GM12874 (cell line): ENCODE results near the gene RAX2.

ENCODE experiments used
- TF ChIP-seq, protein P1 (sequence below): IDR thresholded peaks from 2 replicates; pipeline ENCODE4 v1.5.1; 2011; ENCODE audit warnings: low read depth, mild to moderate bottlenecking, control low read depth, low read length, moderate library complexity; ENCODE audit not compliant: insufficient read depth

RAX2 gene

DNA sequence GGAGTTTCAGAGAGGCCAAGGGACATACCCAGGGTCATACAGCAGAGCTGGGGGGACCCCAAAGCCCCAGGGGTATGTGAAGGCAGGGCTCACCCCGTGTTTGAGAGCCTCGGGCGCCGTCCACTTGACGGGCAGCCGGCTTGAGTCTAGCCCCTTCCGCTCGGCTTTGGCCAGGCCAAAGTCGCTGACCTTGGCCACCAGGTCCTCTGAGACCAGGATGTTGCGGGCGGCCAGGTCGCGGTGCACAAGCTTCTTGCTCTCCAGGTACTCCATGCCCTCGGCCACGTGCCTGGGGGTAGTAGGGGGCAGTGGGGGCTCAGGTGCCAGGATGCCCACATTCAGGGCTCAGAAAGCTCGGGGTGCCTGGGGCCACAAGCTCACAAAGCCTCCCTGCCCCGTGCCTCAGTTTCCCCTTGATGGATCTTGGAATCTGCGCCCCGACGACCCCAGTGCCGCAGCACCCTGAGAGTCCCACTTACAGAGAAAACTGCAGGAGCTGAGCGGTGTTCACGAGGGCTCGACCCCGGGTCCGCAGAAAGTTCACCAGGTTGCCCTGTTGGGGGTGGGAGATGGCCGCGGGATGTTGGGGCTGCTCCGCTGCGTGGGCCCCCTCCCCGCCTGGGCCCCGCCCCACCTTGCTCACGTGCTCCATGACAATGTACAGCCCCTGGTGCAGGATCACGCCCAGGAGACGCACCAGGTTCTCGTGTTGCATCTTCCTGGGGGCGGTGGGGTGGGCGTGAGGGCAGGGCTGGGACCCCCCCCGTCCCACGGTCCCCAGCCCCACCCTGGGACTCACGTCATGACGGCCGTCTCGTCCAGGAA lies 7.1 kb upstream of the RAX2 start:
- TF ChIP-seq, protein P1, sequence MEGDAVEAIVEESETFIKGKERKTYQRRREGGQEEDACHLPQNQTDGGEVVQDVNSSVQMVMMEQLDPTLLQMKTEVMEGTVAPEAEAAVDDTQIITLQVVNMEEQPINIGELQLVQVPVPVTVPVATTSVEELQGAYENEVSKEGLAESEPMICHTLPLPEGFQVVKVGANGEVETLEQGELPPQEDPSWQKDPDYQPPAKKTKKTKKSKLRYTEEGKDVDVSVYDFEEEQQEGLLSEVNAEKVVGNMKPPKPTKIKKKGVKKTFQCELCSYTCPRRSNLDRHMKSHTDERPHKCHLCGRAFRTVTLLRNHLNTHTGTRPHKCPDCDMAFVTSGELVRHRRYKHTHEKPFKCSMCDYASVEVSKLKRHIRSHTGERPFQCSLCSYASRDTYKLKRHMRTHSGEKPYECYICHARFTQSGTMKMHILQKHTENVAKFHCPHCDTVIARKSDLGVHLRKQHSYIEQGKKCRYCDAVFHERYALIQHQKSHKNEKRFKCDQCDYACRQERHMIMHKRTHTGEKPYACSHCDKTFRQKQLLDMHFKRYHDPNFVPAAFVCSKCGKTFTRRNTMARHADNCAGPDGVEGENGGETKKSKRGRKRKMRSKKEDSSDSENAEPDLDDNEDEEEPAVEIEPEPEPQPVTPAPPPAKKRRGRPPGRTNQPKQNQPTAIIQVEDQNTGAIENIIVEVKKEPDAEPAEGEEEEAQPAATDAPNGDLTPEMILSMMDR: no peak

DNA sequence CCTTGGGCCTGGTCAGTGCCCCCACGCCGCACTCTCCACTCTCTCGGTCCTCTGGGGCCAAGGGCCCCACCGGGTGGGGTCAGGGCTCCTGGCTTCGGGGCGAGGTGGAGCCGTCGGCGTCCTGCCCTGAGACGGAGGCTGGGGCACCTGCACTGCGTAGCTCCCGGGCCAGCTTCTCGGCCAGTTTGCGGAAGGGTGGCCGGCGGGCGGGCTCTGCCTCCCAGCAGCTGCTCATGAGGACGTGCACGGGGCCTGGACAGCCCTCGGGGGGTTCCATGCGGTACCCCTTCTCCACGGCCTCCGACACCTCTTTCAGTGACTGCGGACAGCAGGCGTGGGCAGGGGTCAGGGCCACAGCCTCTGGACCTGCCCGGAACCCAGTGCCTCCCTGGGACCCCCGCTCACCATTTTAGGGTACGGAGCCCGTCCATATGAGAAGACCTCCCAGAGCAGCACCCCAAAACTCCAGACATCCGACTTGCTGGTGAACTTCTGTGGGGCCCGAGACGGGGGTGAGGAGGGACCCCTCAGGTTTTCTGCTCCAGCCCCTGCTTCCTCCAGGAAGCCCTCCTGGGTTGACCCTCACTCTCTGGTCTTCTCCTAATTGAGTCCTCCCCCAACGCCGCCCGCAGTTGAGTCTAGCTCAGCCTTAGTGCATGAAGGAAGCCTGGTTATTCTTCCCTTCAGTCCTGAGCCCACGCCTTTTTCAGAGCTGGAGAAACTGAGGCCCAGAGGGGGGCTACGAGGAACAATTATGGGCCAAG lies 6.3 kb upstream of the RAX2 start:
- TF ChIP-seq, protein P1: no peak

GRCh38 chr19:3776479-3777040 lies 4.5 kb upstream of the RAX2 start:
- TF ChIP-seq, protein P1: no peak

GRCh38 chr19:3775831-3776230 lies 3.8 kb upstream of the RAX2 start:
- TF ChIP-seq, protein P1: no peak

- TF ChIP-seq, protein P1: no peak
Measured at GRCh38 chr19:3775374-3775711, 3.3 kb upstream of the RAX2 start.

- TF ChIP-seq, protein P1: no peak
Measured at GRCh38 chr19:3774621-3775373, 2.8 kb upstream of the RAX2 start.
